ENCODE data around the gene KIF15.

The KIF15 gene

GRCh38 chr3:44894485-44894884 is 132.9 kb downstream of the KIF15 start:
- Histone ChIP-seq H3K79me1 (ENCODE audit: low read length) (no peaks in the 10 kb centered on the region), H3K27me3 (ENCODE audit: insufficient read depth, low read length, poor library complexity) (no peaks in the 10 kb centered on the region), H3K36me3 (ENCODE audit: control insufficient read depth, insufficient read depth, low read length) (no peaks in the 10 kb centered on the region), H2BK5ac (ENCODE audit: low read length) (no peak overlapping the region), H2AK5ac (ENCODE audit: low read length) (no peak overlapping the region), H3K23ac (ENCODE audit: low read length) (no peak overlapping the region), H4K5ac (ENCODE audit: low read length) (no peak overlapping the region), H4K8ac (ENCODE audit: low read depth, low read length) (no peak overlapping the region), H3K56ac (ENCODE audit: low read length) (peak overlapping the region; percentile 30), H3K9ac (ENCODE audit: low read length) (no peak overlapping the region), H2BK120ac (ENCODE audit: low read depth, low read length) (no peak overlapping the region), H2BK15ac (replicated peaks; ENCODE audit: low read depth) (no peak overlapping the region), H3K27ac (ENCODE audit: low read depth, low read length) (peak overlapping the region; percentile 7), H3K4ac (ENCODE audit: low read depth, low read length) (no peak overlapping the region), H3K4me3 (ENCODE audit: low read length) (no peak overlapping the region), H3K79me2 (ENCODE audit: control insufficient read depth, insufficient read depth, low read length) (no peaks in the 10 kb centered on the region), H3K4me2 (ENCODE audit: low read length) (no peak overlapping the region), H3K4me1 (ENCODE audit: control insufficient read depth, low read depth, low read length) (peaks cover 2% of the 10 kb centered on the region), H3K18ac (ENCODE audit: low read length) (peak overlapping the region; percentile 44)
- DNase-seq = peak; percentile 96
- WGBS (ENCODE audit: extremely low coverage, insufficient coverage, low lambda C conversion rate) = no CpG with 5 or more reads among the region's 5 CpGs

- H2AK5ac ChIP-seq (ENCODE audit: low read length) = no peak overlapping the region
- H4K8ac ChIP-seq (ENCODE audit: low read depth, low read length) = no peak overlapping the region
- no peak overlapping the region for H4K5ac ChIP-seq (ENCODE audit: low read length)
- H3K27ac ChIP-seq (ENCODE audit: low read depth, low read length) = no peak overlapping the region
- no peaks in the 10 kb centered on the region for H3K36me3 ChIP-seq (ENCODE audit: control insufficient read depth, insufficient read depth, low read length)
- H3K79me2 ChIP-seq (ENCODE audit: control insufficient read depth, insufficient read depth, low read length) = no peaks in the 10 kb centered on the region
- no peak overlapping the region for H2BK120ac ChIP-seq (ENCODE audit: low read depth, low read length)
- no CpG with 5 or more reads among the region's 2 CpGs for WGBS (ENCODE audit: extremely low coverage, insufficient coverage, low lambda C conversion rate)
- H3K4me2 ChIP-seq (ENCODE audit: low read length) = no peak overlapping the region
- no peak overlapping the region for H2BK15ac ChIP-seq (replicated peaks; ENCODE audit: low read depth)
- no peak overlapping the region for H3K18ac ChIP-seq (ENCODE audit: low read length)
- no peak overlapping the region for H3K4me3 ChIP-seq (ENCODE audit: low read length)
- no peak overlapping the region for H3K9ac ChIP-seq (ENCODE audit: low read length)
- peaks cover 2% of the 10 kb centered on the region for H3K4me1 ChIP-seq (ENCODE audit: control insufficient read depth, low read depth, low read length)
- H3K23ac ChIP-seq (ENCODE audit: low read length) = no peak overlapping the region
- H3K27me3 ChIP-seq (ENCODE audit: insufficient read depth, low read length, poor library complexity) = no peaks in the 10 kb centered on the region
- H3K79me1 ChIP-seq (ENCODE audit: low read length) = no peaks in the 10 kb centered on the region
- no peak overlapping the region for H2BK5ac ChIP-seq (ENCODE audit: low read length)
- no peak overlapping the region for H3K56ac ChIP-seq (ENCODE audit: low read length)
- H3K4ac ChIP-seq (ENCODE audit: low read depth, low read length) = no peak overlapping the region
- DNase-seq = no peak
Observed at GRCh38 chr3:44896440-44896839, 134.8 kb downstream of the KIF15 start.

- Histone ChIP-seq H4K8ac (ENCODE audit: low read depth, low read length) (no peak overlapping the region), H3K4ac (ENCODE audit: low read depth, low read length) (no peak overlapping the region), H2AK5ac (ENCODE audit: low read length) (no peak overlapping the region), H3K4me1 (ENCODE audit: control insufficient read depth, low read depth, low read length) (no peaks in the 10 kb centered on the region), H4K5ac (ENCODE audit: low read length) (no peak overlapping the region), H3K23ac (ENCODE audit: low read length) (no peak overlapping the region), H3K4me3 (ENCODE audit: low read length) (no peak overlapping the region), H3K18ac (ENCODE audit: low read length) (no peak overlapping the region), H3K27ac (ENCODE audit: low read depth, low read length) (no peak overlapping the region), H3K27me3 (ENCODE audit: insufficient read depth, low read length, poor library complexity) (no peaks in the 10 kb centered on the region), H3K4me2 (ENCODE audit: low read length) (no peak overlapping the region), H3K79me2 (ENCODE audit: control insufficient read depth, insufficient read depth, low read length) (no peaks in the 10 kb centered on the region), H2BK5ac (ENCODE audit: low read length) (no peak overlapping the region), H3K56ac (ENCODE audit: low read length) (no peak overlapping the region), H2BK15ac (replicated peaks; ENCODE audit: low read depth) (no peak overlapping the region), H3K9ac (ENCODE audit: low read length) (no peak overlapping the region), H3K36me3 (ENCODE audit: control insufficient read depth, insufficient read depth, low read length) (no peaks in the 10 kb centered on the region), H3K79me1 (ENCODE audit: low read length) (no peaks in the 10 kb centered on the region), H2BK120ac (ENCODE audit: low read depth, low read length) (no peak overlapping the region)
- no peak for DNase-seq
- no CpG with 5 or more reads among the region's 13 CpGs for WGBS (ENCODE audit: extremely low coverage, insufficient coverage, low lambda C conversion rate)
Observed at GRCh38 chr3:44899683-44900367, 138.2 kb downstream of the KIF15 start.

GRCh38 chr3:44902628-44903027 is 141.0 kb downstream of the KIF15 start:
- Histone ChIP-seq H3K23ac (ENCODE audit: low read length) (no peak overlapping the region), H2BK5ac (ENCODE audit: low read length) (no peak overlapping the region), H3K4me2 (ENCODE audit: low read length) (no peak overlapping the region), H3K27me3 (ENCODE audit: insufficient read depth, low read length, poor library complexity) (no peaks in the 10 kb centered on the region), H2BK120ac (ENCODE audit: low read depth, low read length) (no peak overlapping the region), H2AK5ac (ENCODE audit: low read length) (no peak overlapping the region), H3K9ac (ENCODE audit: low read length) (no peak overlapping the region), H3K79me1 (ENCODE audit: low read length) (no peaks in the 10 kb centered on the region), H4K8ac (ENCODE audit: low read depth, low read length) (no peak overlapping the region), H3K36me3 (ENCODE audit: control insufficient read depth, insufficient read depth, low read length) (no peaks in the 10 kb centered on the region), H4K5ac (ENCODE audit: low read length) (no peak overlapping the region), H3K79me2 (ENCODE audit: control insufficient read depth, insufficient read depth, low read length) (no peaks in the 10 kb centered on the region), H2BK15ac (replicated peaks; ENCODE audit: low read depth) (no peak overlapping the region), H3K4me3 (ENCODE audit: low read length) (no peak overlapping the region), H3K4me1 (ENCODE audit: control insufficient read depth, low read depth, low read length) (no peaks in the 10 kb centered on the region), H3K4ac (ENCODE audit: low read depth, low read length) (no peak overlapping the region), H3K27ac (ENCODE audit: low read depth, low read length) (no peak overlapping the region), H3K18ac (ENCODE audit: low read length) (no peak overlapping the region), H3K56ac (ENCODE audit: low read length) (no peak overlapping the region)
- no peak for DNase-seq
- no CpG with 5 or more reads among the region's 4 CpGs for WGBS (ENCODE audit: extremely low coverage, insufficient coverage, low lambda C conversion rate)

Measured in mesendoderm (in vitro differentiated cells).